Effector CD4-positive, alpha-beta T cell (primary cell): ENCODE results near the gene SIM2. TPM values are rescaled to one million over a fixed set of nuclear protein-coding genes. Genes with fewer than 3 reads are reported as not detected.
"Not testable (repeated sequence)": the region's sequence is repeated elsewhere in the genome, so short reads cannot be mapped to it uniquely, and the experiment has no call there.

Experiments
- DNase-seq: peaks from one replicate; pipeline ENCODE4 v3.0.0-alpha.2; 2020
- total RNA-seq: gene quantifications from one replicate; lab custom pipeline; 2026; lab: John Stamatoyannopoulos, UW

The SIM2 gene, protein sequence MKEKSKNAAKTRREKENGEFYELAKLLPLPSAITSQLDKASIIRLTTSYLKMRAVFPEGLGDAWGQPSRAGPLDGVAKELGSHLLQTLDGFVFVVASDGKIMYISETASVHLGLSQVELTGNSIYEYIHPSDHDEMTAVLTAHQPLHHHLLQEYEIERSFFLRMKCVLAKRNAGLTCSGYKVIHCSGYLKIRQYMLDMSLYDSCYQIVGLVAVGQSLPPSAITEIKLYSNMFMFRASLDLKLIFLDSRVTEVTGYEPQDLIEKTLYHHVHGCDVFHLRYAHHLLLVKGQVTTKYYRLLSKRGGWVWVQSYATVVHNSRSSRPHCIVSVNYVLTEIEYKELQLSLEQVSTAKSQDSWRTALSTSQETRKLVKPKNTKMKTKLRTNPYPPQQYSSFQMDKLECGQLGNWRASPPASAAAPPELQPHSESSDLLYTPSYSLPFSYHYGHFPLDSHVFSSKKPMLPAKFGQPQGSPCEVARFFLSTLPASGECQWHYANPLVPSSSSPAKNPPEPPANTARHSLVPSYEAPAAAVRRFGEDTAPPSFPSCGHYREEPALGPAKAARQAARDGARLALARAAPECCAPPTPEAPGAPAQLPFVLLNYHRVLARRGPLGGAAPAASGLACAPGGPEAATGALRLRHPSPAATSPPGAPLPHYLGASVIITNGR
- total RNA-seq, result not detected

- no peak for DNase-seq
Observed at GRCh38 chr21:36698981-36699545, at the start of gene SIM2. SIM2 (plus strand) TSS chr21:36699115; CDS start chr21:36699747, 632 bp downstream.

DNA sequence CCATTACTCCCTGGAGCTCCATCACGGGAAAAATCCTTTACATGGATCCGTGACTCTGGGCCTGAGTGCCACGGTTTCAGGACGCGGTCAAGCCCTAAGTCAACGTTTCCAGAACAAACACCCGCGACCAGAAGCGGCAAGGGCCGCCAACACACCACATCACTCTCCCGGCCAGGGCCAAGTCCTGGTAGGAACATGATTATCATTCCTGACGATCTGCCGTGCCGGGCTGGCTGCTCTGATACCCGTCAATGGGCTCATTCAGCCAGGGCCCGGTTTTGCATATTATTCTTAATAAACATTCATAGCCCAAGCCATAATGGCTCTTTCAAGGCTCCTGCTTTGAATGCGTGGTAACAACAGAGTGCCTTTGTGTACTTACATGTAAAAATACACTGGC is 44.6 kb upstream of the SIM2 start:
- no peak for DNase-seq

- no peak for DNase-seq
Observed at GRCh38 chr21:36654796-36655325, 44.1 kb upstream of the SIM2 start.

DNA sequence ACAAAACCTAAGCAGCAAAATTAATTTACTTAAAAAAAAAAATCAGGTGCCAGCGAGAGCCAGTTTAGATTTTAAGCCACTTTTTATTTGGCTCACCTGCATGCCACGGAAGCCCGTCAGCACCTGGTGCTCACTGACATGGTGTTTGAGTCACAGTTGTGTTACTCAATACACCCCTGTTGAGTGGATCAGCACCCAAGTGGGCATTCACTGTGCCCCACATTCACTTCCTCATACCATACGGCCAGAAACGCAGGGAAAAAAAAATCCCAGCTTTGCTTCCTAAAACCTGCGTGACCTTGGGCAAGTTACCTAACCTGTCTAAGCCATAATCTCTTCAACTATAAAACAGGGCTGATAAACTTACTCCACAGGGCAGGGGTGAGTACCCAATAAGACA is 42.8 kb upstream of the SIM2 start:
- DNase-seq, result no peak

DNA sequence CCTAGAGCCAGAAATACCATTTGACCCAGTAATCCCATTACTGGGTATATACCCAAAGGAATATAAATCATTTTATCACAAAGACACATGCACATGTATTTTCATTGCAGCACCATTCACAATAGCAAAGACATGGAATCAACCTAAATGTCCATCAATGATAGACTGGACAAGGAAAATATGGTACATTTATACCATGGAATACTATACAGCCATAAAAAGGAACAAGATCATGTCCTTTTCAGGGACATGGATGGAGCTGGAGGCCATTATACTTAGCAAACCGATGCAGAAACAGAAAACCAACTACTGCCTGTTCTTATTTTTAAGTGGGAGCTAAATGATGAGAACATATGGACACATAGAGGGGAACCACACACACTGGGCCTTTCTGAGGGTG is 41.6 kb upstream of the SIM2 start:
- DNase-seq, result not testable (repeated sequence)

GRCh38 chr21:36657999-36658398 is 40.9 kb upstream of the SIM2 start:
- DNase-seq, result no peak

DNA sequence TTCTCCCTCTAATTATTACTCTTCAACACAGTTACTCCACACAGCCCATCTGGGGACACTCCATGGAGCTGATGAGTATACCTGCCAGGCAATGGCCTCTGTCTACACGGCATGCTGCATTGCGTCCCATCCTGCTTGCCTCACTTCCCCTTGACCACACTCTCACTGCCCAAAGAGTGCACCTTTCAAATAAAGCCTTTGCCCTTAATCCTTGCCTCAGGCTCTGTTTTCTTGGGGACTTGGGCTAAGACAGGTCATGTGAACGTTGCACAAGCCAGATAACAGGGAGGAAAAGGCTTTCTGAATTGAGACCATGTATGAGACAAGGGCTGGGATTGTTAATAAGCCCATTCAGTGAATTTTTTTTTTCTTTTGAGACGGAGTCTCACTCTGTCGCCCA is 40.0 kb upstream of the SIM2 start:
- DNase-seq, result no peak

DNA sequence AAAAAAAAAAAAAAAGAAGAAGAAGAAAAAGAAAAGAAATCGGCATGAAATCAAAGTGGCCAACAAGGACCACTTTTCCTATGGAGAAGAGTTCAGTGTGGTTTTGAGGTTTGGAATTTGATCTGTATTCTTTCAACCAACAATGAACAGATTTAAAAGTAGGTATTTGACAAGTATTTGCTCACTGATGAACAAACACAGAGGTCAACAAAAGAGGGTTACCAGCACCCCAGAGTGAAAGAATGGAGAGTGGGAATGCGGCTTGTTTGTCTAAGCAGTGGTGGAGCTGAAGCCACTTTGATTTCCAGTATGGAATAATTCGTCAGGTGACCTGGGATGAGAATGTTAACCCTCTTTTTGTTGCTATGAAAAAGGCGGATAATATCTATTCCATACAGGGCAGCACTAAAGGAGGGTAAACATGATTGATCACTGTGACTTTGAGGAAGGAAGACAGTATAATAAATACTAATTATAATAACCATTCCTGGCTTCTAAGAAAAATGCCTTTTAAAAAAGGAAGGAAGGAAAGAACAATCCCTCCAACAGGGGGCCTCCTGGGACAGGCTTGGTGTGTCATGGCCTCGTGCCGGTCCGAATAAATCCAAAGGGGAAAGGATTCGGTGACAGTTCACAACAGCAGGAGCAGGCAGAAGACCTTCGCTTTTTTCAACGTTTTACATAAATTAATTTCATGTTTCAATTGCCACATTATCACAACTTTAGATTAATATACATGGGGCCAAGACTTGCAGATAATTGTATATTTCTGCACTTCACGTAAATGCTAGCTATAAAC is 37.2 kb upstream of the SIM2 start:
- no peak for DNase-seq

GRCh38 chr21:36663033-36663855 is 35.7 kb upstream of the SIM2 start:
- DNase-seq, result no peak

DNA sequence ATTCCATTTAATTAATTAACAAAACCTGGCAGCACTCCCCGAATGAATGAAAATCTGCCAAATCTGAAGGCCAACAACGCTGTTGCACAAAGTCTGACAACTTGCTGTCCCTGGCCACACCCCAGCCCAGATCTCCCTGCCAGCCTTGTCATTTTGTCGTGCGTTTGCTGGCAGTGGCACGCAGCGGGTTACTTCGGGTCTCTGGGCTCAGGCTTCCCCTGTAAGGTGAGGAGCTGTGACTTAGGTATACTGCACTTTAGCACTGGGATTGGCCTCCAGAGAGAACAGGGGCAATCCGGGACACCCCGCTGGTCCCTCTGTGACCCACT is 34.3 kb upstream of the SIM2 start:
- no peak for DNase-seq

DNA sequence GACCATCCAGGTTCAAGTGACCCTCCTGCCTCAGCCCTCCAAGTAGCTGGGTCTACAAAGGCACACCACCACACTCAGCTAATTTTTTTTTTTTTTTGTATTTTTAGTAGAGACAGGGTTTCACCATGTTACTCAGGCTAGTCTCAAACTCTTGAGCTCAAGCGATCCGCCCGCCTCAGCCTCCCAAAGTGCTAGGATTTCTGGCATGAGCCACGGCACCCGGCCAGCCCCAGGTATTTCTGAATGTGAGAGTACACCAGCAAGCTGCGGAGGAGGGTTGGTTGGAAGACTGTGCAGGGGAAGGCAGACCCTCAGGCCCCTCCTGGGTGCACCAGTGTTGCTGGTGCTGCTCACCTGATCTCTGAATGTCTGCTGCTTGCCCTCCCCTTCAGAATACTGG is 33.1 kb upstream of the SIM2 start:
- no peak for DNase-seq

DNA sequence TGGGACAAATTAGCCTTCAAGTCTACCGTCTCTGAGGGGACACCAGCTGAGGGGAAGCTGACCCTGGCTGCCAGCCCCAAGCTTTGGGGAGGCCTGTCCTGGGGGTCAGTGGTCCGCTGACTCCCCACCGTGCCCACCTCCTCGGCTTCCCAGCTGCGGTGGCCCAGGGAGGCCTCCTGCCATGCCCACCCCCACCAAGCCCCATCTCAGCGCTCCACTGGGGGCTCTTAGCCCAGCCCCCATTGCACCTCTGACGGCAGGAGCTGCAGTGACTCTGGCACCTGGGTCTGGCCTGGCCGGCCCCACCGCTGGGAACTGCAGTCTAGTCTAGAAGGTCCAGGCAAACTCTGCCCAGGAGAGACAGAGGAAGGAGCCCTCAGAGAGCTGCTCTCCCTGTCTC is 30.2 kb upstream of the SIM2 start:
- no peak for DNase-seq

- DNase-seq, result no peak
Observed at GRCh38 chr21:36671836-36672235, 27.1 kb upstream of the SIM2 start.

DNA sequence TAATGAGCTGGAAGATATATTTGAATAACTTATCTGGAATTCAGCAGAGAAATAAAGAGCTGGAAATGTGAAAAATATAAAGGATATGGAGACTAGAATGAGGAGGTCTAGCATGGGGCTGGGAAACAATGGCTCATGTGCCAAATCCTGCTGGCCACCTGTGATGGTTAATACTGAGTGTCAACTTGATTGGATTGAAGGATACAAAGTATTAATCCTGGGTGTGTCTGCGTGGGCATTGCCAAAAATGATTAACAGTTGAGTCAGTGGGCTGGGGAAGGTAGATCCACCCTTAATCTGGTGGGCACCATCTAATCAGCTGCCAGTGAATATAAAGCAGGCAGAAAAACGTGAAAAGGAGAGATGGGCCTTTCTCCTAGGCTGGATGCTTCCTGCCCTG is 26.6 kb upstream of the SIM2 start:
- DNase-seq, result not testable (repeated sequence)

DNA sequence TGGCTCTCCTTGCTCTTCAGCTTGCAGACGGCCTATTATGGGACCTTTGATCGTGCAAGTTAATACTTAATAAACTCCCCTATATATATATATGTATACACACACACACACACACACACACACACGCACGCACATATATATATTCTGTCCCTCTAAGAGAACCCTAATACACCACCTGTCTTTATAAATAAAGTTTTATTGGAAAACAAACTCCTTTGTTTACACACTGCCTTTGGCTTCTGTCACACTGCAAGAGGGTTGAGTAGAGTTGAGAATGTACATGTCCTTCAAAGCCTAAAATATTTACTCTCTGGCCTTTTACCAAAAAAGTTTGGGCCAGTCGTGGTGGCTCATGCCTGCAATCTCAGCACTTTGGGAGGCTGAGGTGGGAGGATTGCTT is 26.2 kb upstream of the SIM2 start:
- no peak for DNase-seq

- DNase-seq, result no peak
Observed at GRCh38 chr21:36676039-36676950, 22.6 kb upstream of the SIM2 start.

GRCh38 chr21:36677443-36677842 is 21.5 kb upstream of the SIM2 start:
- DNase-seq, result no peak

DNA sequence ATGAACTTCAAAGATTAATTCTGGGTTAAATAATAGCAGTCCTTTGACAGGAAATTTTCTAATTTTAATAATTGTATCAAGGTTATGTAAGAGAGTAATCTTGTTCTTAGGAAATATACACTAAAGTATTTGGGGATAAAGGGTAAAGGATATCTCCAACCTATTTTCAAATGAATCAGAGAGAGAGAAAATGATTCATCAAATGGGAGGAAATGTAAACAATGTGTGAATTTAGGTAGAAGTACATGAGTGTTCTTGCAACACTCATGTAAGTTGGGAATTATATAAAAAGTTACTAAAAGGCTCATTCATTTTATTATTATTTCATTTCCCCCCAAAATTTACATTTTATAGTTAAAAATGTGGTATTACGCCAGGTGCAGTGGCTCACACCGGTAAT is 20.4 kb upstream of the SIM2 start:
- no peak for DNase-seq

DNA sequence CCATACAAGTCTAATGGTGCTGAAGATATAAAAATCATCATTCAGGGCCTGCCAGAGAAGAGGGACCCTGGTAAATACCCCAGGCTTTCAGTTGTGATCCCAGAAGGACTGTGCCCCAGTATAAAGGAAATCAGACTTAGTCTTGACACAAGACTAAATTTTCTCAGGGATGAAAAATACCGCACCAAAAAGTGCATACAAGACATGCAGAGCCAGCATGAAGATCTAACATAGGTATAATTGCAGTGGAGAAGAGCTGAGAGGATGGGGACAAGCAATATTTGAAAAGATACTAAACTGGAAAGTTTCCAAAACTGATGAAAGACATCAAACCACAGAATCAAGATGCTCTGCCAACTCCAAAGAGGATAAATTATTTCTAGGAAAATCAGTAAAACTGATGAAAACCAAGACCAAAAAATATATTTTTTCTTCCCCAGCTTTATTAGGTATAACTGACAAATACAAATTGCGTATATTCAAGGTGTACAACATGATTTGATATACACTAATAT is 17.7 kb upstream of the SIM2 start:
- no peak for DNase-seq

DNA sequence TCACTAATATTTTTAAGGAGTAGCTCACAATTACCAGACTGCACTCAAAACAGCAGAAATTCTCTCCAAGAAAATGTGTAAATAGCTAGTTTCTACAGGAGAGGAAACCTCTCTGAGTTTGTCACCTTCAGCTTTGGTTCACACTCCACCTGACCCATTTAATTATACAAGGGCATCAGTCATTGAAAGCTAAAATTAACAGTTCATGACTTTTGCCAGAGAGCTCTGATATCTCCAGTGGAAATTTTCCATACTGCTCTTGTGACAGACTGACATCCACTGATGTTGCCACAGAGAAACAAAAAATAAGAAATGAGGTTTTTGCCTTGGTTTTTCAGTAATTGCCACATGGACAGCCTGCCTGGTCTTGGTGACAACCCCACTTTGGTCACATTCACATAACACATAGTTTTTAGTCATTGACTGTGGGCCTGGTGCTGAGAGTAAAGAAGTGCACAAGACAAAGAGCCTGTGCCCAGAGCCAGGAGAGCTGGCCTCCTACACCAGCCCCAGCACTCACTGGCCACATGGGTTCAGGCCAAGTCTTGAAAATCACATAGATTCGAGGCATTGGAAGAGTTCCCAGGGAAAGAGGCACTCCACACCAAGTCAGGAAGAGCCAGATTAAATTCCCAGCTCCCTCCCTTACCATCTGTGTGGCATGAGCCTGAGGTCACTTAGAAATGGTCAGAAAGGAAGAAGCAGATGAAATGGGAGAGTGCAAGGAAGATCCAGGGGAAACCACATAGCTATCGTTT is 13.8 kb upstream of the SIM2 start:
- DNase-seq, result no peak
